Embryonic facial prominence (tissue), 1 donor: ENCODE data around the gene RUSC2.
"Not testable (repeated sequence)": the region's sequence is repeated elsewhere in the genome, so short reads cannot be mapped to it uniquely, and the experiment has no call there.

Experiments
- DNase-seq: peaks from one replicate; pipeline ENCODE4 v3.0.0-alpha.2; 2016; ENCODE audit errors: extremely low spot score

RUSC2 gene

GRCh38 chr9:35495984-35496383 lies 6.1 kb downstream of the RUSC2 start:
- no peak for DNase-seq

GRCh38 chr9:35498245-35498644 lies 8.3 kb downstream of the RUSC2 start:
- DNase-seq, result not testable (repeated sequence)

GRCh38 chr9:35499029-35499700 lies 9.3 kb downstream of the RUSC2 start:
- no peak for DNase-seq

- no peak for DNase-seq
These were observed 9.8 kb downstream of the RUSC2 start for GRCh38 chr9:35499701-35500030.

GRCh38 chr9:35500130-35500748 lies 10.3 kb downstream of the RUSC2 start:
- no peak for DNase-seq

- no peak for DNase-seq
These were observed 12.0 kb downstream of the RUSC2 start for GRCh38 chr9:35501946-35502345.

GRCh38 chr9:35506359-35506758 lies 16.4 kb downstream of the RUSC2 start:
- DNase-seq, result no peak

GRCh38 chr9:35508069-35508468 lies 18.2 kb downstream of the RUSC2 start:
- DNase-seq, result no peak

GRCh38 chr9:35510383-35510753 lies 20.5 kb downstream of the RUSC2 start:
- DNase-seq, result no peak

GRCh38 chr9:35510754-35511428 lies 21.0 kb downstream of the RUSC2 start:
- DNase-seq, result no peak

- no peak for DNase-seq
These were observed 21.5 kb downstream of the RUSC2 start for GRCh38 chr9:35511453-35511852.

GRCh38 chr9:35515766-35516165 lies 25.9 kb downstream of the RUSC2 start:
- DNase-seq, result no peak

GRCh38 chr9:35516479-35516878 lies 26.6 kb downstream of the RUSC2 start:
- no peak for DNase-seq

- no peak for DNase-seq
These were observed 27.2 kb downstream of the RUSC2 start for GRCh38 chr9:35517131-35517530.

- DNase-seq, result no peak
These were observed 27.8 kb downstream of the RUSC2 start for GRCh38 chr9:35517552-35518224.

GRCh38 chr9:35518225-35518821 lies 28.4 kb downstream of the RUSC2 start:
- DNase-seq, result peak; percentile 53

GRCh38 chr9:35518981-35519679 lies 29.2 kb downstream of the RUSC2 start:
- DNase-seq, result no peak

- DNase-seq, result no peak
These were observed 29.9 kb downstream of the RUSC2 start for GRCh38 chr9:35519692-35520363.

GRCh38 chr9:35520364-35520710 lies 30.4 kb downstream of the RUSC2 start:
- no peak for DNase-seq

GRCh38 chr9:35521708-35522107 lies 31.8 kb downstream of the RUSC2 start:
- DNase-seq, result no peak

GRCh38 chr9:35522187-35522586 lies 32.3 kb downstream of the RUSC2 start:
- no peak for DNase-seq
